ENCODE measurements around the gene EXOC1. TPM values are rescaled to one million over a fixed set of nuclear protein-coding genes. Genes with fewer than 3 reads are reported as not detected.

The EXOC1 gene
- total and polyA plus RNA-seq, 2 of the 4 experiments (the other 2 are of a cell fraction) = 19.9 to 49.5 TPM

GRCh38 chr4:55925241-55925640 is 71.8 kb downstream of the EXOC1 start:
- CTCF ChIA-PET = interaction anchor here (1.7 kb wide), 1 partner anchor 8 kb away, joined by 4 read pairs; no protein-coding TSS in a partner anchor
- BruUV-seq (replicated peaks) = no TSS peak
- TF ChIP-seq BHLHE40 (IDR thresholded peaks at IDR 0.05; ENCODE audit: low read depth, low read length) (no peak), NFE2L2 (IDR thresholded peaks at IDR 0.05; ENCODE audit: low read depth, low read length) (no peak), RCOR1 (IDR thresholded peaks at IDR 0.05; ENCODE audit: insufficient replicate concordance, low read length) (no peak)
- Histone ChIP-seq H2BK15ac (ENCODE audit: low read depth, low read length) (no peak overlapping the region), H2BK5ac (ENCODE audit: low read depth, low read length, poor library complexity, severe bottlenecking) (no peak overlapping the region), H4K20me1 (ENCODE audit: insufficient read depth, low read length) (no peaks in the 10 kb centered on the region), H3K9me1 (ENCODE audit: insufficient read depth, low read length) (0 out of 2 replicates have a peak, but pooled peaks cover 4% of the 10 kb centered on the region), H2AFZ (replicated peaks; ENCODE audit: low read length, poor library complexity) (no peak overlapping the region), H3K14ac (replicated peaks; ENCODE audit: low read depth, low read length) (peak overlapping the region; percentile 63; the same call in 1 of the 2 replicates), H3K56ac (ENCODE audit: extremely low read depth, insufficient read depth, low read length) (no peak overlapping the region), H3K18ac (ENCODE audit: low read depth, low read length) (no peak overlapping the region), H3K9me3 (ENCODE audit: control insufficient read depth, insufficient read depth, low read length) (no peaks in the 10 kb centered on the region), H2BK120ac (ENCODE audit: low read depth, low read length) (peak overlapping the region; percentile 61; the same call in 1 of the 2 replicates), H2AK5ac (ENCODE audit: low read depth, low read length) (no peak overlapping the region; the same call in 1 of the 2 replicates), H3K79me1 (ENCODE audit: low read depth in 1 of 2, low read length in 2 of 2) (no peaks in the 10 kb centered on the region), H4K91ac (ENCODE audit: insufficient read depth, low read depth, low read length) (peak overlapping the region; percentile 23; the same call in 1 of the 2 replicates), H3K23ac (ENCODE audit: low read depth, low read length) (no peak overlapping the region), H3K4me2 (ENCODE audit: low read depth, low read length) (no peak overlapping the region), H3K27ac (ENCODE audit: insufficient read depth, low read length) (no peak overlapping the region), H3K27me3 (ENCODE audit: control insufficient read depth, insufficient read depth, low read length) (no peaks in the 10 kb centered on the region), H3K36me3 (ENCODE audit: control insufficient read depth, insufficient read depth, low read length) (no peaks in the 10 kb centered on the region), H2AK9ac (replicated peaks; ENCODE audit: low read depth, low read length, poor library complexity) (no peak overlapping the region), H3K4ac (ENCODE audit: low read depth, low read length) (peak overlapping the region; percentile 11; the same call in 1 of the 2 replicates), H4K8ac (ENCODE audit: low read depth in 2 of 2, low read length in 2 of 2) (peak overlapping the region in 1 of 2 experiments; percentile 13; a peak in 1 of 4 replicates), H3K4me3 (ENCODE audit: insufficient read depth, low read depth, low read length) (no peak overlapping the region), H3K9ac (ENCODE audit: low read depth, low read length) (no peak overlapping the region), H2BK20ac (ENCODE audit: low read depth, low read length) (peak overlapping the region; percentile 66), H4K5ac (ENCODE audit: low read depth, low read length) (no peak overlapping the region), H3K4me1 (ENCODE audit: control insufficient read depth, insufficient read depth, low read length) (0 out of 2 replicates have a peak, but pooled peaks cover 1% of the 10 kb centered on the region)
- DNase-seq = peak; percentile 31
- dilution Hi-C loops (cut with HindIII; ENCODE audit: low sequenced_read_pairs, unreplicated experiment) (no loop called here), intact Hi-C loops (cut with micrococcal nuclease) (no loop called here), in situ Hi-C loops (cut with MboI; ENCODE audit: low sequenced_read_pairs) (no loop called here)
- ATAC-seq (ENCODE audit: low read depth) = peak; percentile 52
- WGBS, 2 experiments (ENCODE audit: extremely low coverage in 2 of 2, insufficient read length in 1 of 2) = 85% methylated on average over 2 of the region's 4 CpGs; no CpG with 5 or more reads in 1 of the 2 experiments
- POLR2A ChIA-PET (ENCODE audit: unreplicated experiment) = no interaction called here
